GM10266 (cell line): ENCODE measurements around the gene SLC8A1.

Source experiments
- DNase-seq: peaks from one replicate; pipeline ENCODE4 v3.0.0; 2012; ENCODE audit errors: extremely low spot score
- TF ChIP-seq, protein P1 (sequence below): IDR thresholded peaks from 2 replicates; pipeline ENCODE4 v1.5.1; 2012; ENCODE audit warnings: mild to moderate bottlenecking, low read depth; ENCODE audit not compliant: control insufficient read depth, insufficient read depth; ENCODE audit errors: missing control alignments

The SLC8A1 gene

DNA sequence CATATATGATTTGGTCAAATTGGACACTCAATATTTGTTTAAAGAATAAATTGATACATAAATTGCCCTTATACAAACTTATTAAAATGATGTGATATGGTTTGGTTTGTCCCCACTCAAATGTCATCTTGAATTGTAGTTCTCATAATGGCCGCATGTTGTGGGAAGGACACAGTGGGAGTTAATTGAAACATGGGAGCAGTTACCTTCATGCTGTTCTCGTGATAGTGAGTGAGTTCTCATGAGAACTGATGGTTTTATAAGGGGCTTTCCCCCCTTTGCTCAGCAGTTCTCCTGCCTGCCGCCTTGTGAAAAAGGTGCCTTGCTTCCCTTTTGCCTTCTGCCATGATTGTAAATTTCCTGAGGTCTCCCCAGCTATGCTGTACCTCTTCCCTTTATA is 34.0 kb upstream of the SLC8A1 start:
- TF ChIP-seq, protein P1, sequence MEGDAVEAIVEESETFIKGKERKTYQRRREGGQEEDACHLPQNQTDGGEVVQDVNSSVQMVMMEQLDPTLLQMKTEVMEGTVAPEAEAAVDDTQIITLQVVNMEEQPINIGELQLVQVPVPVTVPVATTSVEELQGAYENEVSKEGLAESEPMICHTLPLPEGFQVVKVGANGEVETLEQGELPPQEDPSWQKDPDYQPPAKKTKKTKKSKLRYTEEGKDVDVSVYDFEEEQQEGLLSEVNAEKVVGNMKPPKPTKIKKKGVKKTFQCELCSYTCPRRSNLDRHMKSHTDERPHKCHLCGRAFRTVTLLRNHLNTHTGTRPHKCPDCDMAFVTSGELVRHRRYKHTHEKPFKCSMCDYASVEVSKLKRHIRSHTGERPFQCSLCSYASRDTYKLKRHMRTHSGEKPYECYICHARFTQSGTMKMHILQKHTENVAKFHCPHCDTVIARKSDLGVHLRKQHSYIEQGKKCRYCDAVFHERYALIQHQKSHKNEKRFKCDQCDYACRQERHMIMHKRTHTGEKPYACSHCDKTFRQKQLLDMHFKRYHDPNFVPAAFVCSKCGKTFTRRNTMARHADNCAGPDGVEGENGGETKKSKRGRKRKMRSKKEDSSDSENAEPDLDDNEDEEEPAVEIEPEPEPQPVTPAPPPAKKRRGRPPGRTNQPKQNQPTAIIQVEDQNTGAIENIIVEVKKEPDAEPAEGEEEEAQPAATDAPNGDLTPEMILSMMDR, result no peak
- no peak for DNase-seq

DNA sequence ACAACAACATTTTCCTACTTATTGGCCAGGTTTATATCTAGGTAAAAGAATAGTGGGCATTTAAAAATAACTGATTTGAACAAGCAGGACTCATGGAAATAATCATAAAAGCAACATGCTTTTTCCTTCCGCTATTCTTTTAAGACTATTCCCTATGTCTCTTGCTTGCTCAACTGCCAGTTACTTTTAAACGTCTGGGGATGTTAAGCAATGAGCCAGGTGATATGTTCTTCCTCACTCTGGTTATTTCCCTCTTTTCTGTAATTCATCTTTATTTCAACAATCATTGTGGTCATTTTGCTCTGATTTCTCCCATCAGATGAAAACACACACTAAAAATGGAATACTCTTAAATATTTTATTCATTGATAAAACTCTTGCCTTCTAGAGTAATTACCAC is 33.4 kb upstream of the SLC8A1 start:
- DNase-seq, result no peak
- TF ChIP-seq, protein P1, result no peak

DNA sequence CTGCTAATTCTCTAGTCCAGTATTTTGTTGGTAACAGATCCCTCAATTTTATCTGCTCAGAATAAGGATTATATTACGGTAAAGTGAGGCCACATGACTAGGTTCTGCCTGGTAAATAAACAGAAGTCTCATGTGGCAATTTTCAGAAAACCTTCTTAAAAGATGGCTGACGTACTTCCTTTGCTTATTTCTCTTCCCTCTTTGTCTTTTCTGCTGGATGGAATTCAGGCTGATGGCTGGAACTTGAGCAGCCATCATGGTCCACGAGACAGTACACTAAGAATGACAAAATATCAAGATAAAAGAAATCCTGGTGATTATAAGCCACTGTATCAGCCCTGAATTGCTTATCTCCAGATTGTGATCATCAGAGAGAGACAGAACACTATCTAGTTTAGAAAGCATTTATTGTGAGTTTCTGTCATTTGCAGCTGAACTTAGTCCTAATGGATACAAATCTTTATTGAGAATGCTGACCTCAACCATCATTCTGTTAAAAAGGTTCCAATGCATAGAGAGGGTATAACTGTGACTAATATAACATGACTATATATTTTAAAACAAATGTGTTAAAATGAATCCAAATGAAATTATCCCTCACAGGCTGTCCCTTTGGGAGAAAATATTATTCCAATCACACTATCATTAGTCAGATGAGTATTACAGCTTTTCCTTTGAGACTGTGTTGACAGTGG is 31.8 kb upstream of the SLC8A1 start:
- no peak for DNase-seq
- TF ChIP-seq, protein P1, result no peak

DNA sequence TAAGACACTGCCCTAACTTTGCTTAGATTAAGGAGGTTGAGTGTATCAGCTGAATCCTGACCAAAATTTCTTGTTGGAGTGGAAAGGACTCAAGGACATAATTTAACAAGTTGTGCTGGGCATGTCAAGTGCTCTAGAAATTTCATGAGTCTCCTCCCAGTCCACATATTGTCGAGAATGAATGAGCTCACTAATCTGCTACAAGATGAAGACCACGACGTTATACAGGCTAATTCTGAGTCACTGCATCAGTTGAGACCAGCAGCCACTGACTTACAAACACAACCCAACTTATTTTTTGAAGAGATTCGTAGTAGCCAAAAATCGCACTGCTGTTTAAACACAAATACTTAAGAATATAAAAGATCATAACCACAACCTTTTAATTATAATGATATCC is 28.7 kb upstream of the SLC8A1 start:
- TF ChIP-seq, protein P1, result no peak
- no peak for DNase-seq

GRCh38 chr2:40480073-40480472 is 28.2 kb upstream of the SLC8A1 start:
- TF ChIP-seq, protein P1, result no peak
- DNase-seq, result no peak

GRCh38 chr2:40477361-40477760 is 25.5 kb upstream of the SLC8A1 start:
- no peak for DNase-seq
- TF ChIP-seq, protein P1, result no peak

GRCh38 chr2:40476436-40476835 is 24.5 kb upstream of the SLC8A1 start:
- DNase-seq, result no peak
- TF ChIP-seq, protein P1, result no peak
